ENCODE measurements around the gene MTR. TPM values are rescaled to one million over a fixed set of nuclear protein-coding genes. Genes with fewer than 3 reads are reported as not detected.

Gene MTR
- total RNA-seq, 1 donor from 2014 or later, result 37.1 TPM

- peaks cover 84% of the 10 kb centered on the region for H3K36me3 Mint-ChIP-seq (ENCODE audit: low read depth)
Measured at GRCh38 chr1:236808564-236809130, 13.6 kb downstream of the MTR start.

GRCh38 chr1:236809148-236809547, 14.1 kb downstream of the MTR start:
- ATAC-seq (ENCODE audit: low read depth) (no peak), DNase-seq (no peak)
- ChIA-PET CTCF (no interaction called here), POLR2A (no interaction called here)
- intact Hi-C loops (cut with micrococcal nuclease), result no loop called here
- Mint-ChIP-seq H3K4me1 (no peaks in the 10 kb centered on the region), H3K36me3 (ENCODE audit: low read depth) (peaks cover 86% of the 10 kb centered on the region), H3K27ac (no peak overlapping the region), H3K4me3 (no peak overlapping the region), H3K27me3 (no peaks in the 10 kb centered on the region), H3K9me3 (no peaks in the 10 kb centered on the region)
- TF ChIP-seq CTCF (IDR thresholded peaks at IDR 0.05), result no peak

More at GRCh38 chr1:236808564-236809130, 13.6 kb downstream of the MTR start:
- no peak overlapping the region for H3K27ac Mint-ChIP-seq
- no peaks in the 10 kb centered on the region for H3K9me3 Mint-ChIP-seq
- DNase-seq (no peak), ATAC-seq (ENCODE audit: low read depth) (no peak)
- ChIA-PET CTCF (interaction anchor here (1.1 kb wide), 1 partner anchor 50 kb away, joined by 3 read pairs; no protein-coding TSS in a partner anchor), POLR2A (no interaction called here)
- no peak overlapping the region for H3K4me3 Mint-ChIP-seq
- no peak for TF ChIP-seq CTCF (IDR thresholded peaks at IDR 0.05)
- H3K4me1 Mint-ChIP-seq, result no peaks in the 10 kb centered on the region
- intact Hi-C loops (cut with micrococcal nuclease), result no loop called here
- H3K27me3 Mint-ChIP-seq, result no peaks in the 10 kb centered on the region

- intact Hi-C loops (cut with micrococcal nuclease), result no loop called here
- TF ChIP-seq CTCF (IDR thresholded peaks at IDR 0.05), result no peak
- no peaks in the 10 kb centered on the region for H3K27me3 Mint-ChIP-seq
- DNase-seq (no peak), ATAC-seq (ENCODE audit: low read depth) (no peak)
- ChIA-PET CTCF (no interaction called here), POLR2A (no interaction called here)
- no peaks in the 10 kb centered on the region for H3K4me1 Mint-ChIP-seq
- peaks cover 90% of the 10 kb centered on the region for H3K36me3 Mint-ChIP-seq (ENCODE audit: low read depth)
- H3K27ac Mint-ChIP-seq, result no peak overlapping the region
- H3K4me3 Mint-ChIP-seq, result no peak overlapping the region
- H3K9me3 Mint-ChIP-seq, result no peaks in the 10 kb centered on the region
Measured at GRCh38 chr1:236810018-236810417, 14.9 kb downstream of the MTR start.

- DNase-seq, result no peak
- no peaks in the 10 kb centered on the region for H3K9me3 Mint-ChIP-seq
- intact Hi-C loops (cut with micrococcal nuclease), result no loop called here
- H3K27me3 Mint-ChIP-seq, result no peaks in the 10 kb centered on the region
- ATAC-seq (ENCODE audit: low read depth), result no peak
- CTCF ChIA-PET, result no interaction called here
- no peak overlapping the region for H3K27ac Mint-ChIP-seq
- H3K4me1 Mint-ChIP-seq, result no peaks in the 10 kb centered on the region
- POLR2A ChIA-PET, result no interaction called here
- no peak for TF ChIP-seq CTCF (IDR thresholded peaks at IDR 0.05)
- H3K4me3 Mint-ChIP-seq, result no peak overlapping the region
- peaks cover 93% of the 10 kb centered on the region for H3K36me3 Mint-ChIP-seq (ENCODE audit: low read depth)
Measured at GRCh38 chr1:236812334-236813030, 17.4 kb downstream of the MTR start.

GRCh38 chr1:236815941-236816340, 20.8 kb downstream of the MTR start:
- CTCF ChIA-PET, result no interaction called here

More at GRCh38 chr1:236815941-236816340, 20.8 kb downstream of the MTR start:
- ATAC-seq (ENCODE audit: low read depth) (no peak), DNase-seq (no peak)
- no peak for TF ChIP-seq CTCF (IDR thresholded peaks at IDR 0.05)
- Mint-ChIP-seq H3K4me3 (no peak overlapping the region), H3K36me3 (ENCODE audit: low read depth) (peaks cover 93% of the 10 kb centered on the region), H3K27me3 (no peaks in the 10 kb centered on the region), H3K9me3 (no peaks in the 10 kb centered on the region), H3K27ac (no peak overlapping the region), H3K4me1 (no peaks in the 10 kb centered on the region)
- POLR2A ChIA-PET, result no interaction called here
- intact Hi-C loops (cut with micrococcal nuclease), result no loop called here
